ENCODE results near the gene CCDC175. TPM values are rescaled to one million over a fixed set of nuclear protein-coding genes. Genes with fewer than 3 reads are reported as not detected.
A peak's percentile ranks its signal among the peaks of the same experiment; 100 is the strongest.

CCDC175 gene
- total RNA-seq, result not detected in 2 replicates

- Histone ChIP-seq H3K27me3 (ENCODE audit: control insufficient read depth, insufficient read depth, low read length) (no peaks in the 10 kb centered on the region), H3K4me3 (ENCODE audit: low read depth, low read length) (peak within 1 kb of the TSS; percentile 28), H3K36me3 (ENCODE audit: control insufficient read depth, insufficient read depth, low read length) (no peaks in the 10 kb centered on the region)
- no peak for FAIRE-seq
- peak; percentile 82 for TF ChIP-seq CTCF (IDR thresholded peaks at IDR 0.05; ENCODE audit: insufficient read depth, low read length, severe bottlenecking)
- peak; percentile 55 for DNase-seq (ENCODE audit: low read depth)
These were observed at the start of gene CCDC175 for GRCh38 chr14:59576332-59577294. Gene CCDC175 (minus strand): TSS chr14:59576812. CDS start chr14:59576775, 37 bp downstream.

- H3K27me3 ChIP-seq (ENCODE audit: control insufficient read depth, insufficient read depth, low read length), result no peaks in the 10 kb centered on the region
- no peaks in the 10 kb centered on the region for H3K36me3 ChIP-seq (ENCODE audit: control insufficient read depth, insufficient read depth, low read length)
- H3K4me3 ChIP-seq (ENCODE audit: low read depth, low read length), result no peak overlapping the region
- no peak for TF ChIP-seq CTCF (IDR thresholded peaks at IDR 0.05; ENCODE audit: insufficient read depth, low read length, severe bottlenecking)
- DNase-seq (ENCODE audit: low read depth) (no peak), FAIRE-seq (no peak)
These were observed 46.0 kb upstream of the CCDC175 start for GRCh38 chr14:59622631-59623030.

- peak; percentile 53 for DNase-seq (ENCODE audit: low read depth)
- Histone ChIP-seq H3K36me3 (ENCODE audit: control insufficient read depth, insufficient read depth, low read length) (no peaks in the 10 kb centered on the region), H3K4me3 (ENCODE audit: low read depth, low read length) (no peak overlapping the region), H3K27me3 (ENCODE audit: control insufficient read depth, insufficient read depth, low read length) (no peaks in the 10 kb centered on the region)
- FAIRE-seq, result no peak
- TF ChIP-seq CTCF (IDR thresholded peaks at IDR 0.05; ENCODE audit: insufficient read depth, low read length, severe bottlenecking), result no peak
These were observed 42.4 kb upstream of the CCDC175 start for GRCh38 chr14:59619061-59619460.

GRCh38 chr14:59601056-59601455 is 24.4 kb upstream of the CCDC175 start:
- DNase-seq (ENCODE audit: low read depth) (no peak), FAIRE-seq (no peak)
- H3K36me3 ChIP-seq (ENCODE audit: control insufficient read depth, insufficient read depth, low read length), result no peaks in the 10 kb centered on the region
- H3K4me3 ChIP-seq (ENCODE audit: low read depth, low read length), result no peak overlapping the region
- peaks cover 1% of the 10 kb centered on the region for H3K27me3 ChIP-seq (ENCODE audit: control insufficient read depth, insufficient read depth, low read length)
- TF ChIP-seq CTCF (IDR thresholded peaks at IDR 0.05; ENCODE audit: insufficient read depth, low read length, severe bottlenecking), result no peak

GRCh38 chr14:59600211-59600945 is 23.8 kb upstream of the CCDC175 start:
- no peak for FAIRE-seq

More at GRCh38 chr14:59600211-59600945, 23.8 kb upstream of the CCDC175 start:
- Histone ChIP-seq H3K27me3 (ENCODE audit: control insufficient read depth, insufficient read depth, low read length) (peaks cover 1% of the 10 kb centered on the region), H3K36me3 (ENCODE audit: control insufficient read depth, insufficient read depth, low read length) (no peaks in the 10 kb centered on the region), H3K4me3 (ENCODE audit: low read depth, low read length) (no peak overlapping the region)
- no peak for TF ChIP-seq CTCF (IDR thresholded peaks at IDR 0.05; ENCODE audit: insufficient read depth, low read length, severe bottlenecking)
- peak; percentile 62 for DNase-seq (ENCODE audit: low read depth)
